ENCODE measurements around the gene C2CD5.

C2CD5 gene

DNA sequence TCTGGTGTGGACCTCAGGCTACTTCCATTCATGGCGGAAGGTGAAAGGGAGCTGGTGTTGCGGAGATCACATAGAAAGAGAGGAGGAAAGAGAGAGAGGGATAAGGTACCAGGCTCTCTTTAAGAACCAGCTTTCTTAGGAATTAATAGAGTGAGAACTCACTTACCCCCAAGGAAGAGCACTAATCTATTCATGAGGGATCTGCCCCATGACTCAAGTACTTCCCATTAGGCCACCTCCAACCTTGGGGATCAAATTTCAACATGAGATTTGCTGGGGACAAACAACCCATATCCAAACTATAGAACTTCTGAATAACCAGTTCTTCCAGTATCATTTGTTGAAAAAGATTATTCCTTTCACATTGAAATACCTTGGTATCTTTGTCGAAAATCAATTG, 34.0 kb upstream of the C2CD5 start:
- Histone ChIP-seq H3K4me2 (ENCODE audit: low read depth, low read length) (no peak overlapping the region), H3K4me3 (ENCODE audit: low read length) (no peak overlapping the region), H3K27me3 (replicated peaks; ENCODE audit: insufficient read depth, low read length) (no peaks in the 10 kb centered on the region), H3K9ac (ENCODE audit: low read length) (no peak overlapping the region), H3K79me2 (ENCODE audit: low read length) (no peaks in the 10 kb centered on the region), H2AFZ (ENCODE audit: low read length) (no peak overlapping the region), H3K9me2 (replicated peaks; ENCODE audit: insufficient read depth, low read length) (no peaks in the 10 kb centered on the region), H3K27ac (ENCODE audit: low read length) (no peak overlapping the region), H3K9me3 (replicated peaks; ENCODE audit: insufficient read depth, low read length) (no peaks in the 10 kb centered on the region), H3F3A (ENCODE audit: insufficient read depth, low read length) (no peaks in the 10 kb centered on the region), H4K20me1 (ENCODE audit: insufficient read depth, low read length) (no peaks in the 10 kb centered on the region), H3K36me3 (replicated peaks; ENCODE audit: insufficient read depth, low read length) (no peaks in the 10 kb centered on the region), H3K4me1 (ENCODE audit: low read length) (no peaks in the 10 kb centered on the region)
- DNase-seq: no peak
- TF ChIP-seq EZH2 (optimal IDR thresholded peaks at IDR 0.05; ENCODE audit: low read depth, low read length) (no peak), EZH2phosphoT487 (IDR thresholded peaks at IDR 0.05; ENCODE audit: low read length) (no peak)
- TF ChIP-seq, protein P1, sequence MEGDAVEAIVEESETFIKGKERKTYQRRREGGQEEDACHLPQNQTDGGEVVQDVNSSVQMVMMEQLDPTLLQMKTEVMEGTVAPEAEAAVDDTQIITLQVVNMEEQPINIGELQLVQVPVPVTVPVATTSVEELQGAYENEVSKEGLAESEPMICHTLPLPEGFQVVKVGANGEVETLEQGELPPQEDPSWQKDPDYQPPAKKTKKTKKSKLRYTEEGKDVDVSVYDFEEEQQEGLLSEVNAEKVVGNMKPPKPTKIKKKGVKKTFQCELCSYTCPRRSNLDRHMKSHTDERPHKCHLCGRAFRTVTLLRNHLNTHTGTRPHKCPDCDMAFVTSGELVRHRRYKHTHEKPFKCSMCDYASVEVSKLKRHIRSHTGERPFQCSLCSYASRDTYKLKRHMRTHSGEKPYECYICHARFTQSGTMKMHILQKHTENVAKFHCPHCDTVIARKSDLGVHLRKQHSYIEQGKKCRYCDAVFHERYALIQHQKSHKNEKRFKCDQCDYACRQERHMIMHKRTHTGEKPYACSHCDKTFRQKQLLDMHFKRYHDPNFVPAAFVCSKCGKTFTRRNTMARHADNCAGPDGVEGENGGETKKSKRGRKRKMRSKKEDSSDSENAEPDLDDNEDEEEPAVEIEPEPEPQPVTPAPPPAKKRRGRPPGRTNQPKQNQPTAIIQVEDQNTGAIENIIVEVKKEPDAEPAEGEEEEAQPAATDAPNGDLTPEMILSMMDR (IDR thresholded peaks at IDR 0.05; ENCODE audit: low read length): no peak

DNA sequence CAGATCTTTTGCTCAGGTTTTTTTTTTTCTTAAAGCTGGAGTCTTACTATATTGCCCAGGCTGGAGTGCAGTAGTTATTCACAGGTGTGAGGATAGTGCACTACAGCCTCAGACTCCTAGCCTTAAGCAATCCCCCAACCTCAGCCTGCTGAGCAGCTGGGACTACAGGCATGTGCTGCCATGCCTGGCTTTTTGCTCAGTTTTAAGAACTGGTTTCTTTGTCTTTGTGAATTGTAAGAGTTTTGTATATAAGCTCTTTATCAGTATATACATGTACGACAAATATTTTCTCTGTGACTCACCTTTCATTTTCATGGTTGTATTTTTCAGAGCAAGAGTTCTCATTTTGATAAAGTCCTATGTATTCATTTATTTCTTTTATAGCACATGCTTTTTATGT, 33.3 kb upstream of the C2CD5 start:
- H3K9ac ChIP-seq (ENCODE audit: low read length): no peak overlapping the region
- H3K4me2 ChIP-seq (ENCODE audit: low read depth, low read length): no peak overlapping the region
- no peaks in the 10 kb centered on the region for H3K9me2 ChIP-seq (replicated peaks; ENCODE audit: insufficient read depth, low read length)
- H3K4me1 ChIP-seq (ENCODE audit: low read length): no peaks in the 10 kb centered on the region
- H3K9me3 ChIP-seq (replicated peaks; ENCODE audit: insufficient read depth, low read length): no peaks in the 10 kb centered on the region
- no peaks in the 10 kb centered on the region for H3F3A ChIP-seq (ENCODE audit: insufficient read depth, low read length)
- H3K27me3 ChIP-seq (replicated peaks; ENCODE audit: insufficient read depth, low read length): no peaks in the 10 kb centered on the region
- no peaks in the 10 kb centered on the region for H4K20me1 ChIP-seq (ENCODE audit: insufficient read depth, low read length)
- no peaks in the 10 kb centered on the region for H3K36me3 ChIP-seq (replicated peaks; ENCODE audit: insufficient read depth, low read length)
- H3K4me3 ChIP-seq (ENCODE audit: low read length): no peak overlapping the region
- TF ChIP-seq EZH2phosphoT487 (IDR thresholded peaks at IDR 0.05; ENCODE audit: low read length) (no peak), EZH2 (optimal IDR thresholded peaks at IDR 0.05; ENCODE audit: low read depth, low read length) (no peak)
- TF ChIP-seq, protein P1 (IDR thresholded peaks at IDR 0.05; ENCODE audit: low read length): no peak
- no peaks in the 10 kb centered on the region for H3K79me2 ChIP-seq (ENCODE audit: low read length)
- no peak for DNase-seq
- H3K27ac ChIP-seq (ENCODE audit: low read length): no peak overlapping the region
- no peak overlapping the region for H2AFZ ChIP-seq (ENCODE audit: low read length)

DNA sequence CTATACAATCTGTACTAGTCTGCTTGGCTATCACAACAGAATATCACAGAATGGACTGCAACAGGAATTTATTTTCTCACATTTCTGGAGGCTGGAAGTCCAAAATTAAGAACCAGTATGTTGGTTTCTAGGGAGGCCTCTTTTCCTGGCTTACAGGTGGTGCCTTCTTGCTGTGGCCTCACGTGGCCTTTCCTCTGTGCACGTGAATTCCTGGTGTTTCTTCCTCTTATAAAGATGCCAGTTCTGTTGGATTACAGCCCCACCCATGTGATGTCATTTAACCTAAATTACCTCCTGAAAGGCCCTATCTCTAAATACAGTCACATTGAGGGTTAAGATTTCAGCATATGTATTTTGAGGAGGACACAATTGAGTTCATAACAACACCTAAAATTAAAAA, 32.1 kb upstream of the C2CD5 start:
- no peaks in the 10 kb centered on the region for H3K4me1 ChIP-seq (ENCODE audit: low read length)
- no peaks in the 10 kb centered on the region for H3K27me3 ChIP-seq (replicated peaks; ENCODE audit: insufficient read depth, low read length)
- H2AFZ ChIP-seq (ENCODE audit: low read length): no peak overlapping the region
- H3K9me3 ChIP-seq (replicated peaks; ENCODE audit: insufficient read depth, low read length): no peaks in the 10 kb centered on the region
- no peaks in the 10 kb centered on the region for H3K9me2 ChIP-seq (replicated peaks; ENCODE audit: insufficient read depth, low read length)
- DNase-seq: no peak
- no peaks in the 10 kb centered on the region for H3F3A ChIP-seq (ENCODE audit: insufficient read depth, low read length)
- no peak overlapping the region for H3K4me3 ChIP-seq (ENCODE audit: low read length)
- H3K9ac ChIP-seq (ENCODE audit: low read length): no peak overlapping the region
- no peak overlapping the region for H3K27ac ChIP-seq (ENCODE audit: low read length)
- TF ChIP-seq EZH2phosphoT487 (IDR thresholded peaks at IDR 0.05; ENCODE audit: low read length) (no peak), EZH2 (optimal IDR thresholded peaks at IDR 0.05; ENCODE audit: low read depth, low read length) (no peak)
- TF ChIP-seq, protein P1 (IDR thresholded peaks at IDR 0.05; ENCODE audit: low read length): no peak
- H3K36me3 ChIP-seq (replicated peaks; ENCODE audit: insufficient read depth, low read length): no peaks in the 10 kb centered on the region
- H4K20me1 ChIP-seq (ENCODE audit: insufficient read depth, low read length): no peaks in the 10 kb centered on the region
- H3K79me2 ChIP-seq (ENCODE audit: low read length): no peaks in the 10 kb centered on the region
- no peak overlapping the region for H3K4me2 ChIP-seq (ENCODE audit: low read depth, low read length)
